Caco-2 (cell line): ENCODE results near the gene GCDH. TPM values are rescaled to one million over a fixed set of nuclear protein-coding genes. Genes with fewer than 3 reads are reported as not detected.

Experiments used
- BruUV-seq: library from RNA; stranded (reverse); fragments of 400-500 nt; replicated peaks from 2 replicates; lab custom pipeline; 2021; lab: Mats Ljungman, UMichigan
- CTCF ChIA-PET: fragments of 300-600 bp; sonication (Branson Sonifier 250); formaldehyde crosslinking; loops from one replicate; lab custom pipeline; 2022; ENCODE audit warnings: antibody characterized with exemption; lab: Charles Lee
- POLR2A ChIA-PET: fragments of 300-600 bp; sonication (Branson Sonifier 250); formaldehyde crosslinking; loops from one replicate; lab custom pipeline; 2022; ENCODE audit warnings: antibody characterized with exemption; lab: Charles Lee
- DNase-seq, 2 experiments: peaks; one replicate each; pipeline versions ENCODE4 v3.0.0 to v3.0.0-alpha.2; 2020 to 2022
- H3K27me3 ChIP-seq: replicated peaks from 2 replicates; pipeline ENCODE4 v1.6.0; 2011; ENCODE audit warnings: low read length; ENCODE audit not compliant: control insufficient read depth, insufficient read depth
- H3K36me3 ChIP-seq: 2 replicates; pipeline ENCODE4 v1.5.1; 2011; ENCODE audit warnings: low read length; ENCODE audit not compliant: control insufficient read depth, insufficient read depth
- H3K4me1 ChIP-seq: fragments of 250-450 bp; sonication (Bioruptor Pico); 2 replicates; pipeline ENCODE4 v1.5.1; 2020; ENCODE audit warnings: mild to moderate bottlenecking
- H3K4me3 ChIP-seq: 2 replicates; pipeline ENCODE4 v1.5.1; 2011; ENCODE audit warnings: low read depth, mild to moderate bottlenecking, control low read depth, low read length
- H3K9me3 ChIP-seq: fragments of 250-450 bp; sonication (Bioruptor Pico); 2 replicates; pipeline ENCODE4 v1.5.1; 2020; ENCODE audit warnings: mild to moderate bottlenecking, moderate library complexity
- H3K27ac Mint-ChIP-seq: one replicate; pipeline ENCODE4 v1.8.0; 2022; ENCODE audit warnings: mixed read lengths; ENCODE audit not compliant: unreplicated experiment
- H3K27me3 Mint-ChIP-seq: one replicate; pipeline ENCODE4 v1.8.0; 2022; ENCODE audit warnings: mixed read lengths; ENCODE audit not compliant: insufficient read depth, unreplicated experiment
- H3K36me3 Mint-ChIP-seq: one replicate; pipeline ENCODE4 v1.8.0; 2022; ENCODE audit warnings: mild to moderate bottlenecking, mixed read lengths; ENCODE audit not compliant: insufficient read depth, unreplicated experiment
- H3K4me1 Mint-ChIP-seq: one replicate; pipeline ENCODE4 v1.8.0; 2022; ENCODE audit warnings: low read depth, mixed read lengths; ENCODE audit not compliant: unreplicated experiment
- H3K4me3 Mint-ChIP-seq: one replicate; pipeline ENCODE4 v1.8.0; 2022; ENCODE audit warnings: mild to moderate bottlenecking, moderate library complexity, mixed read lengths; ENCODE audit not compliant: unreplicated experiment
- H3K9me3 Mint-ChIP-seq: one replicate; pipeline ENCODE4 v1.8.0; 2022; ENCODE audit warnings: mixed read lengths; ENCODE audit not compliant: unreplicated experiment
- intact Hi-C: fragments of 100-400 bp; cut with micrococcal nuclease; formaldehyde crosslinking; loops from one replicate; pipeline ENCODE4 v1.10.0; 2022; ENCODE audit not compliant: unreplicated experiment
- total RNA-seq: library from RNA; stranded (reverse); gene quantifications from 2 replicates; pipeline ENCODE4 v1.2.3, GENCODE V29; 2022
- TF ChIP-seq, protein P1 (sequence below), 2 experiments: fragments of 200-600 bp in 1 of 2; IDR thresholded peaks; 1 replicate in 1 of 2; 2 replicates in 1 of 2; pipeline versions ENCODE4 v1.5.1 to v1.8.0; 2011 to 2022; ENCODE audit warnings: antibody characterized with exemption in 1 of 2, control low read depth in 1 of 2, inconsistent platforms in 1 of 2, low read depth in 1 of 2, low read length in 1 of 2, mild to moderate bottlenecking in 1 of 2, moderate library complexity in 1 of 2; ENCODE audit not compliant: insufficient read depth in 1 of 2, severe bottlenecking in 1 of 2, unreplicated experiment in 1 of 2

GCDH gene
- total RNA-seq, 1 experiment from 2014 or later, result 31.4 TPM

GRCh38 chr19:12873891-12874745 lies 16.8 kb upstream of the GCDH start:
- no peak overlapping the region for H3K4me3 ChIP-seq
- Mint-ChIP-seq H3K27ac (no peak overlapping the region), H3K4me3 (peak overlapping the region; percentile 68), H3K9me3 (peaks cover 19% of the 10 kb centered on the region), H3K4me1 (peaks cover 6% of the 10 kb centered on the region), H3K36me3 (peaks cover 5% of the 10 kb centered on the region), H3K27me3 (no peaks in the 10 kb centered on the region)
- H3K4me1 ChIP-seq, result no peaks in the 10 kb centered on the region
- intact Hi-C loops, result no loop called here
- POLR2A ChIA-PET, result no interaction called here
- no TSS peak for BruUV-seq
- H3K27me3 ChIP-seq, result no peaks in the 10 kb centered on the region
- CTCF ChIA-PET, result interaction anchor here (1.1 kb wide), 1 partner anchor 11 kb away, joined by 3 read pairs; no protein-coding TSS in a partner anchor
- no peaks in the 10 kb centered on the region for H3K36me3 ChIP-seq
- TF ChIP-seq, protein P1, sequence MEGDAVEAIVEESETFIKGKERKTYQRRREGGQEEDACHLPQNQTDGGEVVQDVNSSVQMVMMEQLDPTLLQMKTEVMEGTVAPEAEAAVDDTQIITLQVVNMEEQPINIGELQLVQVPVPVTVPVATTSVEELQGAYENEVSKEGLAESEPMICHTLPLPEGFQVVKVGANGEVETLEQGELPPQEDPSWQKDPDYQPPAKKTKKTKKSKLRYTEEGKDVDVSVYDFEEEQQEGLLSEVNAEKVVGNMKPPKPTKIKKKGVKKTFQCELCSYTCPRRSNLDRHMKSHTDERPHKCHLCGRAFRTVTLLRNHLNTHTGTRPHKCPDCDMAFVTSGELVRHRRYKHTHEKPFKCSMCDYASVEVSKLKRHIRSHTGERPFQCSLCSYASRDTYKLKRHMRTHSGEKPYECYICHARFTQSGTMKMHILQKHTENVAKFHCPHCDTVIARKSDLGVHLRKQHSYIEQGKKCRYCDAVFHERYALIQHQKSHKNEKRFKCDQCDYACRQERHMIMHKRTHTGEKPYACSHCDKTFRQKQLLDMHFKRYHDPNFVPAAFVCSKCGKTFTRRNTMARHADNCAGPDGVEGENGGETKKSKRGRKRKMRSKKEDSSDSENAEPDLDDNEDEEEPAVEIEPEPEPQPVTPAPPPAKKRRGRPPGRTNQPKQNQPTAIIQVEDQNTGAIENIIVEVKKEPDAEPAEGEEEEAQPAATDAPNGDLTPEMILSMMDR (IDR thresholded peaks at IDR 0.05; ENCODE audit: insufficient read depth in 1 of 2, low read depth in 1 of 2, low read length in 1 of 2, severe bottlenecking in 1 of 2, unreplicated experiment in 1 of 2), result no peak
- DNase-seq, result no peak
- H3K9me3 ChIP-seq, result no peaks in the 10 kb centered on the region

- DNase-seq, result no peak
- Mint-ChIP-seq H3K27ac (no peak overlapping the region), H3K27me3 (no peaks in the 10 kb centered on the region), H3K9me3 (peaks cover 19% of the 10 kb centered on the region), H3K36me3 (peaks cover 5% of the 10 kb centered on the region), H3K4me1 (peaks cover 6% of the 10 kb centered on the region), H3K4me3 (no peak overlapping the region)
- no peak overlapping the region for H3K4me3 ChIP-seq
- H3K27me3 ChIP-seq, result no peaks in the 10 kb centered on the region
- no peaks in the 10 kb centered on the region for H3K9me3 ChIP-seq
- TF ChIP-seq, protein P1 (IDR thresholded peaks at IDR 0.05; ENCODE audit: insufficient read depth in 1 of 2, low read depth in 1 of 2, low read length in 1 of 2, severe bottlenecking in 1 of 2, unreplicated experiment in 1 of 2), result no peak
- no TSS peak for BruUV-seq
- no peaks in the 10 kb centered on the region for H3K36me3 ChIP-seq
- intact Hi-C loops, result no loop called here
- no peaks in the 10 kb centered on the region for H3K4me1 ChIP-seq
- ChIA-PET POLR2A (no interaction called here), CTCF (no interaction called here)
These were observed 15.9 kb upstream of the GCDH start for GRCh38 chr19:12875086-12875485.

DNA sequence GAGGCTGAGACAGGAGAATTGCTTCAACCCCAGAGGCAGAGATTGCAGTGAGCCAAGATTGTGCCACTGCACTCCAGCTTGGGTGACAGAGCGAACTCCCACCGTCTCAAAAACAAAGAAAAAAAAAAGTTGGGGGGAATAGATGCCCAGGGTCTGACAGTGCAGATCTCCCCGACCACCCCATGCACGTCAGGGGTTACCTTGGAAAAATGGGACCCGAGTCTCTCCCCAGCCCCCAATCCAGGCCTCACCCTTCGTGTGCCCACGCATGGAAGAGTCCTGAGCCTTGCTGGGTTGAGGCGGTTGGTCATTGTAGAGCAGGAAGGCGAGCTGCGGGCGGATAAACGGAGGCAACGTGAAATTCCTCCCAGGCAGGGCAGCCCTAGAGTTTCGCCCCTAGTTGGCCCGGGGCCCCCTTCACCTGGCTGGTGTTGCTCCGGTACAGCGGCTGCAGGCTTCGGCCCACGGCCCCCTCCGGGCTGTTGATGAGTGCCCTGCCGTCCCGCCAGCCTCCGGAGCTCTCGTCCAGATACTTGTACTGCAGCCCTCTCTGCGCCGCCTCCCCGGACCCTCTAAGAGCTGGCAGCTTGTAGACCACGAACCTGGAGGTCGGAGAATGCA lies 10.3 kb upstream of the GCDH start:
- H3K4me3 ChIP-seq, result no peak overlapping the region
- ChIA-PET CTCF (no interaction called here), POLR2A (interaction anchor here (0.6 kb wide), 1 partner anchor 27 kb away, joined by 5 read pairs; no protein-coding TSS in a partner anchor)
- intact Hi-C loops, result no loop called here
- H3K36me3 ChIP-seq, result no peaks in the 10 kb centered on the region
- H3K27me3 Mint-ChIP-seq, result no peaks in the 10 kb centered on the region
- BruUV-seq, result no TSS peak
- H3K4me1 ChIP-seq, result no peaks in the 10 kb centered on the region
- TF ChIP-seq, protein P1 (IDR thresholded peaks at IDR 0.05; ENCODE audit: insufficient read depth in 1 of 2, low read depth in 1 of 2, low read length in 1 of 2, severe bottlenecking in 1 of 2, unreplicated experiment in 1 of 2), result no peak
- H3K36me3 Mint-ChIP-seq, result peaks cover 6% of the 10 kb centered on the region
- peaks cover 22% of the 10 kb centered on the region for H3K9me3 ChIP-seq
- no peak for DNase-seq
- H3K4me1 Mint-ChIP-seq, result no peaks in the 10 kb centered on the region
- peak overlapping the region; percentile 54 for H3K4me3 Mint-ChIP-seq
- H3K9me3 Mint-ChIP-seq, result no peaks in the 10 kb centered on the region
- no peak overlapping the region for H3K27ac Mint-ChIP-seq
- no peaks in the 10 kb centered on the region for H3K27me3 ChIP-seq
